PFSK-1 (cell line): ENCODE results near the gene SMKR1.

Source experiments
- FOXP2 ChIP-seq: optimal IDR thresholded peaks from 2 replicates; pipeline ENCODE3; 2011; ENCODE audit warnings: borderline replicate concordance, control low read depth, inconsistent platforms; ENCODE audit not compliant: insufficient read depth; ENCODE audit errors: extremely low read length, extremely low read depth
- POLR2AphosphoS5 ChIP-seq: IDR thresholded peaks from 2 replicates; pipeline ENCODE4 v1.6.1; 2012; ENCODE audit warnings: low read depth, mild to moderate bottlenecking, control low read depth, low read length, moderate library complexity
- SIN3A ChIP-seq: IDR thresholded peaks from 2 replicates; pipeline ENCODE4 v1.6.1; 2012; ENCODE audit warnings: mild to moderate bottlenecking, low read length, moderate library complexity, borderline replicate concordance; ENCODE audit not compliant: insufficient read depth
- TAF1 ChIP-seq: IDR thresholded peaks from 2 replicates; pipeline ENCODE4 v1.6.1; 2012; ENCODE audit warnings: low read length, control low read depth, borderline replicate concordance; ENCODE audit not compliant: insufficient read depth
- TF ChIP-seq, protein P1 (sequence below), 2 experiments: IDR thresholded peaks; 2 replicates each; pipeline versions ENCODE4 v1.6.1 to v1.8.0; 2011 to 2012; ENCODE audit warnings: low read depth in 2 of 2, low read length in 2 of 2, control low read depth in 1 of 2, inconsistent platforms in 1 of 2, mild to moderate bottlenecking in 1 of 2, moderate library complexity in 1 of 2; ENCODE audit not compliant: insufficient read depth in 1 of 2

DNA sequence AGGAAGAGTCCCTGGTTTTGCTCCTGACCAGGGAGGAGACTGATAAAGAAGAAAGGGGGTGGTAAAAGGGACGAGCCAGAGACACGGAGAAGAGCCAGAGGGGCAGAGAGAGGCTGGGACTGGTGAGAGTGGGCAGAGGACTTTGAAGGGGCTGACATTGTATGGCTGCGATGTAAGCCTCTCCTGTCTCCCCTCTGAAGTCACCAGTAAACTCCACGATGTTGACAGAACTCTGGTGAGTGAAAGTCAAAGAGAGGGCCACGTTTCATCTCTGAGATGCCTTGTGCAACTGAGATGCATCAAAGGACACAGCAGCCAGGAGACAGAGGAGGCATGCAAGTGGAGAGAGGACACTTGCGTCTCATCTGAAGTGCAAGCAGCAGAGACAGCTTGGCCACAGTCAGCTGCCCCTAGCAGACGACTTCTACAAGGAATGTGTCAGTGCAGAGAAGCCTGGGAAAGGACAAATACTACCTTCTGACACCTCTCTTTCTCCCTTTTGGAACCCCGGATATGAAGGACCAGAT, 54.3 kb downstream of the SMKR1 start:
- TF ChIP-seq TAF1: no peak
- TF ChIP-seq POLR2AphosphoS5: no peak
- TF ChIP-seq SIN3A: no peak
- TF ChIP-seq, protein P1, sequence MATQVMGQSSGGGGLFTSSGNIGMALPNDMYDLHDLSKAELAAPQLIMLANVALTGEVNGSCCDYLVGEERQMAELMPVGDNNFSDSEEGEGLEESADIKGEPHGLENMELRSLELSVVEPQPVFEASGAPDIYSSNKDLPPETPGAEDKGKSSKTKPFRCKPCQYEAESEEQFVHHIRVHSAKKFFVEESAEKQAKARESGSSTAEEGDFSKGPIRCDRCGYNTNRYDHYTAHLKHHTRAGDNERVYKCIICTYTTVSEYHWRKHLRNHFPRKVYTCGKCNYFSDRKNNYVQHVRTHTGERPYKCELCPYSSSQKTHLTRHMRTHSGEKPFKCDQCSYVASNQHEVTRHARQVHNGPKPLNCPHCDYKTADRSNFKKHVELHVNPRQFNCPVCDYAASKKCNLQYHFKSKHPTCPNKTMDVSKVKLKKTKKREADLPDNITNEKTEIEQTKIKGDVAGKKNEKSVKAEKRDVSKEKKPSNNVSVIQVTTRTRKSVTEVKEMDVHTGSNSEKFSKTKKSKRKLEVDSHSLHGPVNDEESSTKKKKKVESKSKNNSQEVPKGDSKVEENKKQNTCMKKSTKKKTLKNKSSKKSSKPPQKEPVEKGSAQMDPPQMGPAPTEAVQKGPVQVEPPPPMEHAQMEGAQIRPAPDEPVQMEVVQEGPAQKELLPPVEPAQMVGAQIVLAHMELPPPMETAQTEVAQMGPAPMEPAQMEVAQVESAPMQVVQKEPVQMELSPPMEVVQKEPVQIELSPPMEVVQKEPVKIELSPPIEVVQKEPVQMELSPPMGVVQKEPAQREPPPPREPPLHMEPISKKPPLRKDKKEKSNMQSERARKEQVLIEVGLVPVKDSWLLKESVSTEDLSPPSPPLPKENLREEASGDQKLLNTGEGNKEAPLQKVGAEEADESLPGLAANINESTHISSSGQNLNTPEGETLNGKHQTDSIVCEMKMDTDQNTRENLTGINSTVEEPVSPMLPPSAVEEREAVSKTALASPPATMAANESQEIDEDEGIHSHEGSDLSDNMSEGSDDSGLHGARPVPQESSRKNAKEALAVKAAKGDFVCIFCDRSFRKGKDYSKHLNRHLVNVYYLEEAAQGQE (IDR thresholded peaks at IDR 0.05; ENCODE audit: insufficient read depth in 1 of 2, low read depth in 2 of 2, low read length in 2 of 2): no peak
- no peak for TF ChIP-seq FOXP2
